GM12878 (cell line): ENCODE data around the gene USH2A. TPM values are rescaled to one million over a fixed set of nuclear protein-coding genes. Genes with fewer than 3 reads are reported as not detected.

ENCODE experiments used
- ATAC-seq: fragments of 200-7000 bp; cut with Tn5 transposase; 3 replicates; pipeline ENCODE4 v1.9.1; 2020; ENCODE audit warnings: mild to moderate bottlenecking, moderate library complexity
- BruUV-seq: library from RNA; stranded (reverse); fragments of 400-500 nt; replicated peaks from 2 replicates; lab custom pipeline; 2021; lab: Mats Ljungman, UMichigan
- CTCF ChIA-PET: fragments of 300-600 bp; sonication (Branson Sonifier 250); formaldehyde crosslinking; extraction: SDS; loops from one replicate; lab custom pipeline; 2021; ENCODE audit warnings: inconsistent platforms; lab: Yijun Ruan, JAX
- POLR2A ChIA-PET: fragments of 350-600 bp; formaldehyde crosslinking; extraction: SDS; loops from one replicate; lab custom pipeline; 2021; ENCODE audit warnings: inconsistent platforms; lab: Charles Lee
- RAD21 ChIA-PET: fragments of 300-600 bp; sonication (Branson Sonifier 250); formaldehyde crosslinking; loops from one replicate; lab custom pipeline; 2023; ENCODE audit warnings: antibody characterized with exemption; ENCODE audit not compliant: unreplicated experiment; lab: Charles Lee
- SMC1A ChIA-PET: fragments of 300-600 bp; sonication (Branson Sonifier 250); formaldehyde crosslinking; loops from one replicate; lab custom pipeline; 2023; ENCODE audit not compliant: unreplicated experiment, uncharacterized antibody; lab: Charles Lee
- DNase-seq: peaks from one replicate; pipeline ENCODE4 v3.0.0-alpha.2; 2011; ENCODE audit warnings: low read depth, low spot score
- FAIRE-seq: peaks from 3 replicates; lab custom pipeline; 2011; peaks lifted over from hg19 to GRCh38; lab: Jason Lieb, UNC
- H2AFZ ChIP-seq: 2 replicates; pipeline ENCODE4 v1.6.0; 2011; ENCODE audit warnings: low read depth, low read length, control low read depth; ENCODE audit not compliant: control insufficient read depth
- H3K27ac ChIP-seq: 2 replicates; pipeline ENCODE4 v1.5.1; 2011; ENCODE audit warnings: control low read depth; ENCODE audit not compliant: control insufficient read depth, insufficient read depth
- H3K27me3 ChIP-seq, 2 experiments: replicated peaks in 1 of 2; 2 replicates each; pipeline versions ENCODE4 v1.6.0 to v1.6.1; 2011; ENCODE audit warnings: low read length in 1 of 2; ENCODE audit not compliant: control insufficient read depth in 2 of 2, insufficient read depth in 2 of 2
- H3K36me3 ChIP-seq, 2 experiments: 2 replicates each; pipeline ENCODE4 v1.5.1; 2011; ENCODE audit warnings: low read length in 1 of 2; ENCODE audit not compliant: control insufficient read depth in 2 of 2, insufficient read depth in 2 of 2
- H3K4me1 ChIP-seq: 2 replicates; pipeline ENCODE4 v1.6.1; 2011; ENCODE audit warnings: mild to moderate bottlenecking, low read length, moderate library complexity, mixed read lengths; ENCODE audit not compliant: control insufficient read depth, insufficient read depth
- H3K4me2 ChIP-seq: 2 replicates; pipeline ENCODE4 v1.6.0; 2011; ENCODE audit warnings: control low read depth; ENCODE audit not compliant: control insufficient read depth, insufficient read depth
- H3K4me3 ChIP-seq: fragments of 200-600 bp; sonication (generic); 2 replicates; pipeline ENCODE4 v1.5.1; 2016
- H3K79me2 ChIP-seq: 2 replicates; pipeline ENCODE4 v1.6.0; 2011; ENCODE audit warnings: low read length; ENCODE audit not compliant: control insufficient read depth, insufficient read depth
- H3K9ac ChIP-seq: 2 replicates; pipeline ENCODE4 v1.8.0; 2011; ENCODE audit warnings: low read length, control low read depth, mixed read lengths; ENCODE audit not compliant: control insufficient read depth, insufficient read depth
- H3K9me3 ChIP-seq: replicated peaks from 3 replicates; pipeline ENCODE4 v1.5.1; 2011; ENCODE audit warnings: mild to moderate bottlenecking, low read length; ENCODE audit not compliant: control insufficient read depth, insufficient read depth
- H4K20me1 ChIP-seq: 2 replicates; pipeline ENCODE4 v1.6.0; 2011; ENCODE audit not compliant: control insufficient read depth, insufficient read depth
- CEBPZ ChIP-seq: fragments of 150-350 bp; IDR thresholded peaks from 2 replicates; pipeline ENCODE4 v1.6.1; 2016; ENCODE audit warnings: low read depth, low read length
- CHD1 ChIP-seq: IDR thresholded peaks from 2 replicates; pipeline ENCODE4 v1.6.1; 2012; ENCODE audit warnings: low read depth, low read length, improper control_type of control experiment
- EED ChIP-seq: sonication (generic); IDR thresholded peaks from 2 replicates; pipeline ENCODE4 v1.6.1; 2016; ENCODE audit warnings: antibody characterized with exemption, low read depth
- ESRRA ChIP-seq: IDR thresholded peaks from 2 replicates; pipeline ENCODE4 v1.6.1; 2012; ENCODE audit warnings: mild to moderate bottlenecking, low read length, improper control_type of control experiment
- KDM1A ChIP-seq: fragments of 200-600 bp; sonication (generic); IDR thresholded peaks from 2 replicates; pipeline ENCODE4 v1.6.1; 2016; ENCODE audit warnings: borderline replicate concordance
- LARP7 ChIP-seq: fragments of 450-650 bp; IDR thresholded peaks from 2 replicates; pipeline ENCODE4 v1.6.1; 2017; ENCODE audit warnings: mild to moderate bottlenecking
- NR2F1 ChIP-seq: fragments of 450-650 bp; conservative IDR thresholded peaks from 2 replicates; pipeline ENCODE4 v1.6.1; 2017; ENCODE audit warnings: mild to moderate bottlenecking
- PAX5 ChIP-seq: IDR thresholded peaks from 2 replicates; pipeline ENCODE4 v1.6.1; 2011; ENCODE audit warnings: low read depth, low read length, borderline replicate concordance
- PAX8 ChIP-seq: fragments of 450-650 bp; IDR thresholded peaks from 2 replicates; pipeline ENCODE4 v1.6.1; 2017; ENCODE audit warnings: mild to moderate bottlenecking, moderate library complexity
- POLR2AphosphoS2 ChIP-seq: IDR thresholded peaks from 2 replicates; pipeline ENCODE4 v1.6.1; 2011; ENCODE audit warnings: low read depth, mild to moderate bottlenecking, low read length, improper control_type of control experiment, moderate library complexity
- SMAD1 ChIP-seq: fragments of 450-650 bp; IDR thresholded peaks from 2 replicates; pipeline ENCODE4 v1.6.1; 2018; ENCODE audit warnings: mild to moderate bottlenecking, low read depth; ENCODE audit not compliant: partially characterized antibody
- SMAD5 ChIP-seq: IDR thresholded peaks from 2 replicates; pipeline ENCODE4 v1.6.1; 2016; ENCODE audit warnings: antibody characterized with exemption, low read depth
- SMC3 ChIP-seq: IDR thresholded peaks from 2 replicates; pipeline ENCODE4 v1.6.1; 2011; ENCODE audit warnings: low read length, improper control_type of control experiment, borderline replicate concordance
- YY1 ChIP-seq: IDR thresholded peaks from 2 replicates; pipeline ENCODE4 v1.6.1; 2011; ENCODE audit warnings: low read depth, mild to moderate bottlenecking, low read length
- ZBED1 ChIP-seq: IDR thresholded peaks from 2 replicates; pipeline ENCODE4 v1.6.1; 2016; ENCODE audit warnings: borderline replicate concordance
- ZBTB4 ChIP-seq: fragments of 450-650 bp; formaldehyde crosslinking; IDR thresholded peaks from 2 replicates; pipeline ENCODE4 v1.4.0; 2022; ENCODE audit warnings: mild to moderate bottlenecking, moderate library complexity
- ZNF622 ChIP-seq: fragments of 450-650 bp; IDR thresholded peaks from 2 replicates; pipeline ENCODE4 v1.6.1; 2017; ENCODE audit warnings: mild to moderate bottlenecking, inconsistent platforms
- WGBS: methylation state at CpG from one replicate; pipeline ENCODE4 v1.1.6; 2016; ENCODE audit warnings: low lambda C conversion rate; ENCODE audit not compliant: insufficient replicate concordance, insufficient coverage; ENCODE audit errors: missing lambda C conversion rate; 5-methylcytosine and 5-hydroxymethylcytosine counted together
- in situ Hi-C: fragments of 300-500 bp; cut with MboI; formaldehyde crosslinking; loops from 9 replicates; pipeline ENCODE4 v1.14.3; 2018; ENCODE audit warnings: mixed read lengths
- intact Hi-C: fragments of 100-400 bp; cut with micrococcal nuclease; formaldehyde crosslinking; loops from one replicate; pipeline ENCODE4 v1.14.2; 2022; ENCODE audit not compliant: unreplicated experiment
- polyA plus RNA-seq, 11 experiments: library from polyadenylated mRNA; depleted of rRNA in 4 of 11; unstranded in 6 of 11; stranded (reverse) in 5 of 11; fragments of >200 nt; fragmentation: Nextera tagmentation in 4 of 11; fragmentation: Illumina TruSeq in 1 of 11; extraction: Ambion mirVana in 4 of 11; extraction: Trizol in 1 of 11; gene quantifications; 1 replicate in 1 of 11; 2 replicates in 10 of 11; pipeline versions ENCODE4 v1.2.1 to v1.2.3, GENCODE V29; 2011 to 2016; ENCODE audit warnings: inconsistent platforms in 2 of 11, missing spikeins in 2 of 11, low read depth in 1 of 11
- total RNA-seq, 4 experiments: library from RNA; depleted of rRNA in 3 of 4; stranded (reverse); fragments of >200 nt in 3 of 4; fragmentation: Illumina TruSeq in 1 of 4; extraction: Trizol in 1 of 4; gene quantifications; 2 replicates each; pipeline versions ENCODE4 v1.2.1 to v1.2.3, GENCODE V29; 2013 to 2021

The USH2A gene
- total and polyA plus RNA-seq, 10 of the 15 experiments (the other 5 are each of a cell fraction or from before 2014, with no cell fraction given) = under 0.01 to 0.20 (median 0.01) TPM; not detected in 2

GRCh38 chr1:216075339-216075738, 347.9 kb downstream of the USH2A start:
- RAD21 ChIA-PET = interaction anchor here (1.5 to 2.9 kb wide), 2 partner anchors 21 to 43 kb away, joined by 6 to 12 read pairs; no protein-coding TSS in a partner anchor
- Histone ChIP-seq H4K20me1 (no peaks in the 10 kb centered on the region), H3K79me2 (no peaks in the 10 kb centered on the region), H3K4me3 (no peak overlapping the region), H2AFZ (no peak overlapping the region), H3K4me2 (no peak overlapping the region), H3K36me3 (no peaks in the 10 kb centered on the region), H3K27ac (no peak overlapping the region), H3K9me3 (no peaks in the 10 kb centered on the region), H3K27me3 (no peaks in the 10 kb centered on the region), H3K4me1 (no peaks in the 10 kb centered on the region), H3K9ac (no peak overlapping the region)
- intact Hi-C loops = no loop called here
- in situ Hi-C loops = no loop called here
- SMC1A ChIA-PET = interaction anchor here (0.8 to 2.4 kb wide), 7 partner anchors 11 to 44 kb away, joined by 3 to 8 read pairs (median 5); no protein-coding TSS in a partner anchor
- POLR2A ChIA-PET = interaction anchor here (0.8 kb wide), 1 partner anchor 20 kb away, joined by 4 read pairs; no protein-coding TSS in a partner anchor
- DNase-seq (no peak), FAIRE-seq (no peak), ATAC-seq (peak; percentile 68)
- WGBS = 12% methylated on average over 3 of the region's 3 CpGs
- BruUV-seq = no TSS peak
- CTCF ChIA-PET = interaction anchor here (1.1 kb wide), 1 partner anchor 15 kb away, joined by 3 read pairs; no protein-coding TSS in a partner anchor
- no peak for TF ChIP-seq PAX5
- TF ChIP-seq YY1 = no peak
- no peak for TF ChIP-seq SMC3
- TF ChIP-seq CHD1 = no peak
- no peak for TF ChIP-seq ZBED1
- TF ChIP-seq ESRRA = no peak
- no peak for TF ChIP-seq LARP7
- TF ChIP-seq ZNF622 = no peak
- TF ChIP-seq EED = no peak
- no peak for TF ChIP-seq POLR2AphosphoS2
- TF ChIP-seq ZBTB4 (CRISPR knock-in tag) = no peak
- TF ChIP-seq SMAD5 = no peak
- no peak for TF ChIP-seq CEBPZ
- TF ChIP-seq PAX8 = no peak
- TF ChIP-seq SMAD1 = no peak
- no peak for TF ChIP-seq KDM1A
- no peak for TF ChIP-seq NR2F1
